Activated CD8-positive, alpha-beta memory T cell treated with anti-CD3 and anti-CD28 coated beads for 4 hours (primary cell): ENCODE data around the gene ENTHD1.
"Not testable (repeated sequence)": the region's sequence is repeated elsewhere in the genome, so short reads cannot be mapped to it uniquely, and the experiment has no call there.

Experiments used
- DNase-seq, 2 donors: peaks; one replicate each; pipeline ENCODE4 v3.0.0-alpha.2; 2020; ENCODE audit warnings: low read depth in 2 of 2

ENTHD1 gene

DNA sequence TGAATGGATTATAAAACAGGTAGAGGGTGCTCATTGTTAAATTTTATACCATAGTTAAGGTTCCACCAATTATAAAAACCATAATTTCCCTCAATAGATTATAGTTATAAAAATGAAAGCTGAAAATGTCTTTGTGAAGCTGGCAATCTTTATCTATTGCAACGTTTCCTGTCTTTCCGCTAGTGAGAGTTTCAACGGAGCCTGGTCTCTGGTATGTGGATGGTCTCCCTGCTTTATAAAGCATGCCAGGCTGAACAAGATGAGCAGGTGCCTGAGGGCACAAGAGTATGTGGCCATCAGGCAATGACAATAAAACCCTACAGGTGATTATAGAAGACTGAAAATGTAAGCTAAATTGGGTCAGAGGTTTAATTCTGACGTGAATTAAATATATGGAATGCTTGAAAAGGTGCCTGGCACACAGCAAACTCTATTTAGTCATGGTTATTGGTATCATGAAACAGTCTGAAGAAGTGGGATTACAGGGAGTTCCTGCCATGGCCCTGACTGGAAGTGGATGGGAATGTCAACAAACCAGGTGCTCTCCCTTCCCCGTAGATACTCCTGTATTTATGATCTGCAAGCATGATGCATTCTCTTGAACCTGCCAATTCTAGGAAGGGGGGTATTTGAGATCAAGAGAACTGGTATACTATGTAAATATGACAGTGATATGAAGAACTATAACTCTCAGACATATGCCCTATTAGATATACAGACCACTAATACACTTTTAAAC, 115.7 kb downstream of the ENTHD1 start:
- DNase-seq: no peak

DNA sequence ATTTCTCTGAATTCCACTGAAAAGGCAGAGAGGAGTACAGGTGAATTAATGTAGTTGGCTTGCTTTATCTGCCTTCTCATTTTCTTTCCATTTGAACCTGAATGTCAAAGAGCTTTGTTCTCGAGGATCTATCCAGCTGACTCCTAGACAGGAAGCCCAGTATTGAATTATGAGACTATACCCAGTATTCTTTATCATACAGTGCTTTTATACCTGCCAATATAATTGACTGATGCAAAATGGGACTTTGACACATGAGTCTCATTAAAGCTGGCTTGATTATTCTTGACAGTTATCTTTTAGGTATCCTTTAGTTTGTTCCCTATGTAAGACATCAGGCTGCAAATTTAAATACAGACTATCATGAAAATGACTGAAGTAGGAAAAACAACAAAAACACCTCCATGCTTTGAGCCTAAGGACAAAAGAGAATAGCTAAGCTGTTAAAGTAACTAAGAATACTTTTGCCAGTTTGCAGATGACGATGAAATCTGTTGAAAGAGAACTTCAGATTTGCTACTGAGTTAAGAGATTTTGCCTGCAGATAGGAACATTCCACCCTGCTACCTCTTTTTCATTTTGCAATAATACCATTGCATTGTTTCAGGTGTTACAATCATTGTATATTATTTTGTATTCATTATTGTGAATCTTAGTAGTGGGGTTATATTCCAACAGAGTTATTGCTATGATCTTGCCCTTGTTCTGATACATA, 117.1 kb downstream of the ENTHD1 start:
- DNase-seq: no peak

DNA sequence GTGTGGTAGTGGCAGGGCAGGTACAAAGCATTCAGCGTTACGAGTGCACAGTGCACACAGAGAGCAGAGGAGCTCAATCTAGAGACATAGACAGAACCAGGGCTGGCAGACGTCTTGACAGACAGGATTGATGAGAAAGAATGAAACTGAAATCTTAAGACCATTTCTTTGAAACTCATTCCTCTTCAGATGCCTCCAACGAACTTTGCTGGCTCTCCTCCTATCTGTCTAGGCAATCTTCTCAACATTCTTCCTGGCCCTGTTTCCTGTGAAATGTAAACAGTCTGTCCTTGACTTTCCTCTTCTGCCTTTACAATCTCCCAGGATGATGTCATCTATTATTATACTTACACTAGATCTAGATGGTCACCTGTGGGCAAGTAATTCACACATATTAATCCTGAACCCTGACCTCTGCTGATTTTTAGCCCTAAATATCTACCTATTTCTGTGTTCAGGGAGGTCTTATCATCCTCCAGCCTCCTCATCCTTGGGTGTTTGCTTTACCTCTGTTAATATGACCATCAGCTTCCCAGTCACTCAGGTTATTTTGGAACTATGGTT, 119.5 kb downstream of the ENTHD1 start:
- no peak for DNase-seq

DNA sequence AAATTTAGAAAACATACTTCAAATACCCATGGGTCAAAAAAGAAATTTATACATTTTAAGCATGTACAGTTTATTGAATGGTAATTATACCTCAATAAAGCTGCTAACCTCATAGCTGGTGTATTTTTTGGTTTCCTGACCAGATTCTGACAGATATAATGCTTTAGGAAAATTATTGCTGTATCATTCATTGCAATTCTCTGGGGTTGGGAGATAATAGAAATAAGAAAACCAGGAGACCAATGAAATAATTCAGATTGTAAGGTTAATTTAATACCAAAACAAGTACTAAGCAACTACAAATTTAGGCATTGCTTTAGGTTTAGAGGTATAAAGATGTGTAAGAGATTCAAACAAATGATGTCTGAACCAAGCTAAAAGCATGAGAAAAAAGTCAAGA, 120.1 kb downstream of the ENTHD1 start:
- DNase-seq: no peak

DNA sequence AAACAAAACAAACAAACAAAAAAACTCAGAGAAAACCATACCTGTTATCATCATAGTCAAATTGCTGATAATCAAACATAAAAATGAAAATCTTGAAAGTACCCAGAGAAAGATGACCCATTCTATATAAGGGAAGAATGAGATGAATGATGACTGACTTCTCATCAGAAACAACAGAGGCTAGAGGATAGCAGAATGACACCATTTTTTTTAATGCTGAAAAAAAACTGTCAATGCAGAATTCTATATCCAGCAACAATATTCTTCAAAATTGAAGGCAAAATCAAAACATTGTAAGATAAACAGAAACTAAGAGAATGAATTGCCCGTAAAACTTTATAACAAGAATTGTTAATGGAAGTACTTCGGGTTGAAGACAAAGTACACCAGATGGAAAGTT, 122.1 kb downstream of the ENTHD1 start:
- DNase-seq: no peak

DNA sequence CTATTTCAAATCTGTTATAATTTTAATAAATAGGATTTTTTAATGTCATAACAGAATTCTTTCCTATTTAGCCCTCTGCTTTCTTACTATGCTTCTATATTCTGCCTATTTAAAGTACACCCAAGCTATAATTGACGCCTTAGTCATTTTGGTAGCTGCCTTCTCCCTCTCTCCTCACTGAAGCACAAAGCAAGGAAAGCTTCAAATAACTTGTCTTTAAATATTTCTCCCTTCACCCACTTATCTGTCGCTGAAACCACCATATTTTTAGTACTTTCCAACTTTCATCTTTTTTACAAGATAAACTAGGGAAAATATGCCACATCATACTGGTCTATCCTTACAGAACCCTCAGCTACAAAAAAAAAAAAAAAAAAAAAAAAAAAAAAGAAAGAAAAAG, 127.9 kb downstream of the ENTHD1 start:
- no peak for DNase-seq

DNA sequence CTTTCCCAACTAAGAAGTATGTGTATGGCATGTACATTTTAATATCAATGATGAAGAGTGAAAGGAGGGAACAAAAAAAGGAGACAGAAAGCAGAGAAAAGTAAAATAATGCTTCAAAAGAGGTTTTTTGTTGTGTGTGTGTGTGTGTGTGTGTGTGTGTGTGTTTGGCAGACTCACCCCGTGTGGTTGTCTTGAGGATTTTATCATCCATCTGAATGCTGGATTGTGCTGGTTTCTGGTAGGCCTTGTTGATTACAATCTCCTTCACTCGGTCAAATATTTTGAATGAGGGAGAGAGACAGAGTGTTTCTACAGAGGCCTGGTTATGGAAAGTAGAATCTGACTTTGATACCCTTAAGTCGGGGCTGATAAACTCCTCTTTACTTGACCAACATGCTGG, 128.5 kb downstream of the ENTHD1 start:
- DNase-seq: no peak

DNA sequence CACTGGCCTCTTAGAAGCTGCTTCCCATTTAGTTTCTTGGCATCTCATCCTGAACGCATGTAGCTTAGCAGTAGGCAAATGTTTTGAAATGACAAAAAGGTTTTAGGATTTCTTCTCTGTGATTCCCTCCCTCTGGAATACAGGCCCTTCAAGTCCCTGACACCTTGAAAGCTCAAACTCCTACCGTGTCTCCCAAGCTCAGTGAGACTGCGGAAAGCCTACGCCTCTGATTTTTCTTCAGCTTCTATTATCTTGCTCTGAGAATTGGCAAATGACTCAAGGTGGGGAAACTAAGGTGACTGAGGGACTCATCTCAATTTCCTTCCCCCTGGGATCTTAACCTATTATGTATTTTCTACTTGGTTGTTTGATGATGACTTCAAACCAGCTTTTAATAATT, 130.3 kb downstream of the ENTHD1 start:
- DNase-seq: no peak

DNA sequence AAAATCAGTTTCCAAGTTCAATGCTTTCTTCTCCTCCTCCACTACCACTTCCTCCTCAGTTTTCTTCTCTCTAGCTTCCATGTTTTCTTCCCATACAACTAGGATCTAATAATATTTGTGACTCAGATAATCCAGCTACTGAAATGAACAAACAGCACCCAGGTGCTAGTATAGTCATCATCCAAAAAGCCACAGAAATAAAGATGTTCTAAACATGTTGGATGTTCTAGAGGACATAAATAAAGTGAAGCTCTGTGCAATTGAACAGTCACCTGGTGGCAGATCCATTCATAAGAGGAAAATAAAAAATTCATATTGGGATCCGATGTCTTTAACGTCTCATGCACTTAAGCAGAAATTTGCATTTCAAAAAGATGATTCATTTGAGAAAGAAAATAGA, 142.8 kb downstream of the ENTHD1 start:
- DNase-seq: no peak

DNA sequence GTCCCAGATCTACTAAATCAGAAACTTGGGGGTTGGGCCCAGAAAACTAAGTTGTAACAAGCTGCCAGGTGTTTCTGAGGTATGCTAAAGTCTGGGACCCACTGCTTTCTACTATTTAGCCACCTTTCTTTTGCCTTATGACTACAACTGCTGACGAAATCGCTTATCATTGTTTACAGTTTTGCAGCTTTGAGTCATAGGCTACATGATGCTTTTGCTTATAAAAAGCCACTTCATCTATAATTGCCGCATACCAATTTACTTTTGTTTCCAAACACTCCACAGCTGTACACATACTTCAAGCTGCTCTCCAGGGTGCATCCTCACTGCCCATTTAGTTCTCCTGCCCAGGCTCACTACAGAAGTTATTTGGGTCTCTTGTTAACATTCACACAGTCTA, 144.7 kb downstream of the ENTHD1 start:
- no peak for DNase-seq

DNA sequence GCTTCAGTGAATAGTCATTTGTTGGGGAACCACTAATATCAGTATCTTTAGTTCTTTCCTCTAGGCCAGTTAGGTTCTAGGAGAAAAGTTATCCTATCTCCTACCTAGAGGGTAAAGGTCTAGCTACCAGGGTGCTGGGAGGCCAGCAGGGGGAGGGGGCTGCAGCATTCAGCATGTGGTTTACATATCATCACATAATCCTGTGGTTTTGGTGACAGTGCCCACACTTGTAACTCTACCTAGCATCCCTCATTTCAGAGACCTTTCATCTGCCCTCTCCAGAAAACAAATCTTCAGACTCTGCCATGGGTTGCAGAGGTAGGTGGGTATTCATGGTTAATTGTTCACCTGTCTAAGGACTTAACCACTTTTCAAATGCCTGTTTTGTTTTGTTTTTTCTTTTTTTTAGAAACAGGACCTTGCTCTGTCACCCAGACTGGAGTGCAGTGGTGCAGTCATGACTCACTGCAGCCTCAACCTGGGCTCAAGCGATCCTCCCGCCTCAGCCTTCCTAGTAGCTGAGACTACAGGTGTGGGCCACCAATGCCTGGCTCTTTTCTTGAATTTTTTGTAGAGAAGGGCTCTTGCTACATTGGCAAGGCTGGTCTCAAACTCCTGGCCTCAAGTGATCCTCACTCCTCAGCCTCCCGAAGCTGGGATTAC, 146.8 kb downstream of the ENTHD1 start:
- DNase-seq: no peak

DNA sequence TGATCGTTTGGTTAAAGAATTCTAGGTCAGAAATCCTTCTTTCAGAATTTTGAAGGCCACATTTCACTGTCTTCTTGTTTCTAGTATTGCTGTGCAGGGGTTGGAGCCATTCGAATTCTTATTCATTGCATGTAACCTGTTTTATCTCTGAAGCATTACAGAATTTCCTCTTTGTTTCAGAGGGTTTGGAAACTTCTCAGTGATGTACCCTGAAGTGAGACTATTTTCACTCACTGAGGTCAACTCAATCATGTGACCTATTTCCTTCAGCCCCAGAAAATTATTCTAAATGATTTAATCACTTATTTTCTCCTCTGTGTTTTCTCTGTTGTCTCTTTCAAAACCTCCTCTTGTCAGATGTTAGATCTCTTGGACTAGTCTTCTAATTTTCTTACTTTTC, 147.8 kb downstream of the ENTHD1 start:
- DNase-seq: no peak

DNA sequence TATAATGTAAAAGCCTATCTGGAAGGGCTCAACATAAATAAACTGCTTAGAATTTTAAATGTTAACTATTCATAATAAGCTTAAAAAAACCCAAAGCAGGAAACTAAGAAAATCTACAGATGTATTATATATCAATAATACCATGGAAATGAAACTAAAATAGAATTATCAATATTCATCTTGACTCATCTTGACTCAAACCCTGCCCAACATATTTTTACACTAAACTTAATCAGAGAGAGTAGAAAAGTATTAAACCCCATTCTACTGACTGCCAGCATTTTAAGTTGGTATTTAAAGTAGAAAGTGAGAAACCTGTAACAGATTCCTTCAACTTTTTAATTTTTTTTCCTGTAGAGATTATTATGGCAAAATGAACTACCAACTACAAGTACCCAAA, 149.2 kb downstream of the ENTHD1 start:
- DNase-seq: no peak

DNA sequence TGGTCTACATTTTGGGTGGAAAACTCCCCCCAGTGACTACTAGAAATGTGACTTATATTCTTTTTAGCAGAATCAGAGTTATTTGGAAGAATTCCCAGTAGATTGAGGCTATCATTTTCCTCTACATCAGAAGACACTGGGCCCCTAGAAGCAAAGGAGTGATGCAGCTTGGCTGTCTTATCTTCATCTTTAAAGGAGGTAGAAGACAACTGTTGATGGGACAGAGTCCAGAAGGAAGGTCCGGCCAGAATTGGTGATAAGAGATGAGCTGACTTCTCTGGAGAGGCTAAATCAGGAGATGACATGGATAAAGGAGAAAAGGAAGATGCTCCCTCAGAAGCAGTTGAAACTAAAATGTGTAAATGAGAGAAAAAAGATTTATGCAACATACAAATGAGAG, 149.6 kb downstream of the ENTHD1 start:
- no peak for DNase-seq

DNA sequence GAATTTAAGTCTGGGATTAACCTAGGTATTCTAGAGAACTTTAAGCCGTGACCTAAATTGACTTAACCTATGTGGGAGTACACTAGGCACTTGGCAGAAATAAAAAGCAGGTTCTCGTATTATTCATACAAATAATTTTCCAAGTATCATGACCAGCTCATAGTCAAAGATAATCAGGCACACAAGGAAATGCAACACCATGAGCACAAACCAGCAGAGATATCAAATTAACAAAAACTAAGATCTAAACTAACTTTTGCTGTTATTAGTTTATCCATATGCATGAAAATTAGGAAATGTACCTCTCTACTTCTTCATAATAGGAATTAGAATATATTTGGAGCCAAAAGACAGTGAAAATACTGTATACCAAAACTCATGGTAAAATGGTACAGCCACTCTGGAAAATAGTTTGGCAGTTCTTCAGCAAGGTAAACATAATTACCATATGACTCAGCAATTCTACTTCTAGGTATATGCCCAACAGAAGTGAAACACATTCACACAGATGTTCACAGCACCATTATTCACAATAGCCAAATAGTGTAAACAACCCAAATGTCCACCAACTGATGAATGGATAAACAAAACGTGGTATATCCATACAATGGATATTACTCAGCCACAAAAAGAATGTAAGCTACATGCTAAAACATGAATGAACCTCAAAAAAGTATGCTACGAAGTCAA, 154.1 kb downstream of the ENTHD1 start:
- DNase-seq: no peak

DNA sequence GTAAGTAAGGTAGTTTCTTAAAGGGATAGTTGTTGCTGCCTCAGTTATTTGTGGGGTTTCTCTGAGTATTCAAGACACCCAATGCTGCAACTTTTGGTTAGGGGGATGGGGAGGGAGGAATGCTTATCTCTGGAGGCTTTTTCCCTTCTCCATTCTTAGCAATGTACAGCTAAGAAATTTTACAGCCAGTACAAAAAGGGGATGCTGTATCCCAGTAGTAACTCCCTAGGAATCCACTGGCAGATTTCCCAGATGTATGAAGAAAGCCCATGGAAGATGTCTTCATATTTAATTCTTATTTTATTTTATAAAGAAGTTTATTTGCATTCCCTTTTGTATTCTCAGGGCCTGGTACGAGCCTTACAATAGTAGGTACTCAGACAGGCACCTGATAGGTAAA, 154.8 kb downstream of the ENTHD1 start:
- DNase-seq: no peak

DNA sequence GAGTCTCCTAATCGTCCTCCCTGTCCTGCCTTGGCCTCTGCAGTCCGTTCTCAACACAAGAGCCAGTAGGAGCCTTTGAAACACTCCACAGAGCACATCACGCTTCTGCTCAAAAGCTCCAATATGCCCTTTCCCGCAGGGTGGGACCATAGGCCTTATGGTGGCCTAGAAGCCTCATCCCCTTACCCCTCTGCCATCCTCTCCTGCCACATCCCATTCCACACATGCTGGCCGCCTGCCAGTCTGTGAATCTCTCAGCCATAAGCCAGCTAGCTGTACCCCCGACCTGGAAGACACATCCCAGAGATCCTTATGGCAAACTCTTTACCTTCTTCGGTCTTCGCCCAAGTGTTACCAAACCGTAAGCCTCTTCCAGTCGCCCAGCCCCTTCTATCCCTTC, 157.8 kb downstream of the ENTHD1 start:
- DNase-seq: no peak

DNA sequence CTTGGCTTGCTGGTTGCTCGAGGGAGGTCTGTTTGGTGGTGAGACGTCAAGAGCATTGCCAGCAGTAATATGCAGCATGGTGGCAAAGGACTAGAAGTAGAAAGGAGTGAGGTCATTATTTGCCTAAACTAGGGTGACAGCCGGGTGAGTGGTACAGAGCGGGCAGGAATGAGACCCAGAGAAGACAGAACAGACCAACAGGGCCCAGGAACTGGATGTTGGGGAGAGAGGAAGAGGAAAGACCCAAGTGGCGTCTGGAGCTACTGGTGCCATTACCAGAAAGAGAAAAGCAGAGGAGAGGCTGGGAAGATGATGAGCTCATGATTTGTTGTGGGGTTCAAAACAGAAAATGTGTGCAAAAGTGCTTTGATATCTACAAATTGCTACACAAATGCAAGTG, 158.7 kb downstream of the ENTHD1 start:
- no peak for DNase-seq

DNA sequence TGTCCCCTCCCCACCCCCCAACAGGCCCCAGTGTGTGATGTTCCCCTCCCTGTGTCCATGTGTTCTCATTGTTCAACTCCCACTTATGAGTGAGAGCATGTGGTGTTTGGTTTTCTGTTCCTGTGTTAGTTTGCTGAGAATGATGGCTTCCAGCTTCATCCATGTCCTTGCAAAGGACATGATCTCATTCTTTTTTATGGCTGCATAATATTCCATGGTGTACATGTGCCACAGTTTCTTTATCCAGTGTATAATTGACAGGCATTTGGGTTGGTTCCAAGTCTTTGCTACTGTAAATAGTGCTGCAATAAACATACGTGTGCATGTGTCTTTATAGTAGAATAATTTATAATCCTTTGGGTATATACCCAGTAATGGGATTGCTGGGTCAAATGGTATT, 159.5 kb downstream of the ENTHD1 start:
- not testable (repeated sequence) for DNase-seq

DNA sequence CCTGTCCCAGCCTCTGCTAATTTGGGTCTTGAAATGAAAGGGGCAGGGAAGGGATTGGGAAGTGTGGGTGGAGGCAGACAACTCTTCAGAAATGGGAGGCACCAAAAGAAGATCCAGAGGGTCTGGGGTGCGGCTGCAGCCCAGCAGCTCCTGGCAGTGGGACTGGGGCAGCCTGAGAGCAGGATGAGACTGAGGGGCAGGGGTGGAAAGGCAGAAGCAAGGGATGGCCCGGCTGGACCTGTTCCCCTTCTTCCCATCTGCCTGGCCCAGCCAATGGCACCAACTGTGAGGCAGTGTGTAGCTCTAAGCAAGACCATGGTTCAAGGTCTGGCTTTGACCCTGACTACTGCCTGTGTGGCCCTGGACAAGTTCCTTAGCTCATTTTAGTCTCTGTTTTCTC, 160.4 kb downstream of the ENTHD1 start:
- no peak for DNase-seq

DNA sequence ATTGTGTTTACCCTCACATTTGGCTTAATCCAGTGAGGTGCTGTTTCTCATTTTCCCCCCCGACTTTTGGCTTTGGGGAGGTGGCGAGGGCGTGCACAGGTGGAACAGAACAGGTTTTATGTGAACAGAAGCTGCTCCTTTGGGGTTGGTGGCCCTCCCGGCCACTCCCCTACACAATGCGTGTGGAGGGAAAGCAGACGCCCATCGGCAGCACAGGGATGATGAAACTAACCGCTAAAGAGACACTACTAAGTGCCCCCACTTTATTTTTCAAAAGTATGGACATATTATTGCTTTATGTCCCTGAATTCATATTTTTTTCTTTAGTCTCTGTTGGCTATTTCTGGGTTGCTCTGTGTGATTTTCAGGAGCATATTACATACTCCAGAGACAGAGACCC, 160.9 kb downstream of the ENTHD1 start:
- DNase-seq: no peak

DNA sequence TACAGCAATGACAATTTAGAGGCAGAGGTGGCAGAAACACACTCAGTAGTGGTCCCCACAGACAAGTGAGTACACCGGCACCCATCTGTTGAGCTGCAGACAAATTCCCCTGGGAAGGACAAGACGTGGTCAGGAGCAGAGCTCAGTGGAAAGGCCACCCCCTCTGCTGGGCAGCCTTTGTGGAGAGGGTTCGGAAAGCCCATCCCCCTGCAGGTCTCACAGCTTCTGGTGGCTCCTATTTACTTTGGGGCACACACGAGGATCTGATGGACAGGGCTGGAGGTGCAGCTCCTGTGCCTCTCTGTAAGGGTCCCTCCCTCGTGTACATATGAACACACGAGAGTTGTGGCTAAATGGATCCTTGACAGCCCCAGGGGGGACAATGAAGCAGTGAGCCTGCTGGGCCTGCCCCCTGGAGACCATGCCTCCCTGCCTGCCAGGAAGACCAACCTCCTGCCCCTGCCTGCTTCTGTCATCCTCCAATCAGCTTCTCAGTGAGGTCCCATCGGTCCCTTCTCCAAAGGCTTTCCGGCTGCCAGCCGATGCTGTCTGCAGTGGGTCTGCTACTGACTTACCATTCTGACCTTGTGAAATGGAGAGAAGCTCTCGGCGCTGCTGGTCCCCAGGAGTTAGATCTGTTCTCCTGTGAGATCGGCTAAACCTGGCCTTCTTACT, 161.5 kb downstream of the ENTHD1 start:
- DNase-seq: no peak
